ENCODE measurements around the gene TNFSF4. TPM values are rescaled to one million over a fixed set of nuclear protein-coding genes. Genes with fewer than 3 reads are reported as not detected.

Gene TNFSF4
- total and polyA plus RNA-seq, 2 of the 13 experiments (the other 11 are each of a cell fraction or from before 2014, with no cell fraction given): 2.4 to 7.9 TPM

- TF ChIP-seq HMGXB3 (CRISPR knock-in tag; IDR thresholded peaks at IDR 0.05; ENCODE audit: borderline replicate concordance) (peak; percentile 68; the same call in 1 of the 2 replicates), ZNF251 (CRISPR knock-in tag; IDR thresholded peaks at IDR 0.05) (no peak), TBX3 (IDR thresholded peaks at IDR 0.05; ENCODE audit: borderline replicate concordance) (no peak), ZGPAT (CRISPR knock-in tag; IDR thresholded peaks at IDR 0.05) (peak; percentile 75; the same call in 1 of the 2 replicates), ZBTB10 (CRISPR knock-in tag; IDR thresholded peaks at IDR 0.05; ENCODE audit: borderline replicate concordance) (no peak), ZFP36 (IDR thresholded peaks at IDR 0.05; ENCODE audit: borderline replicate concordance, low read depth, low read length, partially characterized antibody) (no peak), ZNF790 (CRISPR knock-in tag; IDR thresholded peaks at IDR 0.05; ENCODE audit: borderline replicate concordance) (no peak), KDM5B (CRISPR knock-in tag; IDR thresholded peaks at IDR 0.05; ENCODE audit: borderline replicate concordance) (no peak), AGO2 (optimal IDR thresholded peaks at IDR 0.05; ENCODE audit: low read depth, low read length) (no peak), GLI4 (CRISPR knock-in tag; IDR thresholded peaks at IDR 0.05; ENCODE audit: borderline replicate concordance) (no peak), MYNN (CRISPR knock-in tag; IDR thresholded peaks at IDR 0.05; ENCODE audit: low read depth) (no peak), ZNF878 (CRISPR knock-in tag; IDR thresholded peaks at IDR 0.05) (no peak)
- TF ChIP-seq, protein P1, sequence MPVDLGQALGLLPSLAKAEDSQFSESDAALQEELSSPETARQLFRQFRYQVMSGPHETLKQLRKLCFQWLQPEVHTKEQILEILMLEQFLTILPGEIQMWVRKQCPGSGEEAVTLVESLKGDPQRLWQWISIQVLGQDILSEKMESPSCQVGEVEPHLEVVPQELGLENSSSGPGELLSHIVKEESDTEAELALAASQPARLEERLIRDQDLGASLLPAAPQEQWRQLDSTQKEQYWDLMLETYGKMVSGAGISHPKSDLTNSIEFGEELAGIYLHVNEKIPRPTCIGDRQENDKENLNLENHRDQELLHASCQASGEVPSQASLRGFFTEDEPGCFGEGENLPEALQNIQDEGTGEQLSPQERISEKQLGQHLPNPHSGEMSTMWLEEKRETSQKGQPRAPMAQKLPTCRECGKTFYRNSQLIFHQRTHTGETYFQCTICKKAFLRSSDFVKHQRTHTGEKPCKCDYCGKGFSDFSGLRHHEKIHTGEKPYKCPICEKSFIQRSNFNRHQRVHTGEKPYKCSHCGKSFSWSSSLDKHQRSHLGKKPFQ (CRISPR knock-in tag; IDR thresholded peaks at IDR 0.05; ENCODE audit: insufficient replicate concordance): no peak
- TF ChIP-seq, protein P2, sequence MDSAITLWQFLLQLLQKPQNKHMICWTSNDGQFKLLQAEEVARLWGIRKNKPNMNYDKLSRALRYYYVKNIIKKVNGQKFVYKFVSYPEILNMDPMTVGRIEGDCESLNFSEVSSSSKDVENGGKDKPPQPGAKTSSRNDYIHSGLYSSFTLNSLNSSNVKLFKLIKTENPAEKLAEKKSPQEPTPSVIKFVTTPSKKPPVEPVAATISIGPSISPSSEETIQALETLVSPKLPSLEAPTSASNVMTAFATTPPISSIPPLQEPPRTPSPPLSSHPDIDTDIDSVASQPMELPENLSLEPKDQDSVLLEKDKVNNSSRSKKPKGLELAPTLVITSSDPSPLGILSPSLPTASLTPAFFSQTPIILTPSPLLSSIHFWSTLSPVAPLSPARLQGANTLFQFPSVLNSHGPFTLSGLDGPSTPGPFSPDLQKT (CRISPR knock-in tag; IDR thresholded peaks at IDR 0.05; ENCODE audit: borderline replicate concordance): no peak
These were observed 16.8 kb downstream of the TNFSF4 start (continued) for GRCh38 chr1:173190101-173190936.

Data from HepG2 (cell line).